Activated naive CD4-positive, alpha-beta T cell treated with anti-CD3 and anti-CD28 coated beads for 36 hours (primary cell): ENCODE data around the gene IRX1. TPM values are rescaled to one million over a fixed set of nuclear protein-coding genes. Genes with fewer than 3 reads are reported as not detected.

Source experiments
- CTCF ChIA-PET: fragments of 350-600 bp; sonication (Branson Sonifier 250); formaldehyde crosslinking; loops from one replicate; lab custom pipeline; 2021; ENCODE audit warnings: antibody characterized with exemption; lab: Charles Lee
- DNase-seq: peaks from one replicate; pipeline ENCODE4 v3.0.0-alpha.2; 2020
- H3K27ac Mint-ChIP-seq: one replicate; pipeline ENCODE4 v1.8.0; 2021; ENCODE audit warnings: mild to moderate bottlenecking, mixed read lengths
- H3K27me3 Mint-ChIP-seq: one replicate; pipeline ENCODE4 v1.8.0; 2021; ENCODE audit warnings: low read depth, mixed read lengths
- H3K36me3 Mint-ChIP-seq: one replicate; pipeline ENCODE4 v1.8.0; 2021; ENCODE audit warnings: low read depth, mixed read lengths
- H3K4me1 Mint-ChIP-seq: one replicate; pipeline ENCODE4 v1.8.0; 2021; ENCODE audit warnings: low read depth, mixed read lengths
- H3K4me3 Mint-ChIP-seq: one replicate; pipeline ENCODE4 v1.8.0; 2021; ENCODE audit warnings: mild to moderate bottlenecking, moderate library complexity, mixed read lengths
- H3K9me3 Mint-ChIP-seq: one replicate; pipeline ENCODE4 v1.8.0; 2021; ENCODE audit warnings: mixed read lengths
- intact Hi-C: fragments of 100-400 bp; cut with micrococcal nuclease; formaldehyde crosslinking; loops from one replicate; pipeline ENCODE4 v1.15.1; 2023
- total RNA-seq, 2 experiments: library from RNA; stranded (reverse); gene quantifications; one replicate each; pipeline ENCODE4 v1.2.3, GENCODE V29; 2021

The IRX1 gene
- total RNA-seq, 2 experiments from 2014 or later = not detected

GRCh38 chr5:3622961-3623360, 27.3 kb downstream of the IRX1 start:
- H3K36me3 Mint-ChIP-seq = no peaks in the 10 kb centered on the region
- intact Hi-C loops = no loop called here

GRCh38 chr5:3625626-3626025, 30.0 kb downstream of the IRX1 start:
- intact Hi-C loops = no loop called here
- Mint-ChIP-seq H3K27me3 (no peaks in the 10 kb centered on the region), H3K9me3 (peaks cover 11% of the 10 kb centered on the region), H3K27ac (no peak overlapping the region), H3K4me1 (no peaks in the 10 kb centered on the region), H3K4me3 (no peak overlapping the region), H3K36me3 (no peaks in the 10 kb centered on the region)
- DNase-seq = no peak
- CTCF ChIA-PET = no interaction called here

More at GRCh38 chr5:3622961-3623360, 27.3 kb downstream of the IRX1 start:
- H3K4me3 Mint-ChIP-seq = no peak overlapping the region
- H3K27me3 Mint-ChIP-seq = no peaks in the 10 kb centered on the region
- DNase-seq = no peak
- H3K27ac Mint-ChIP-seq = no peak overlapping the region
- peaks cover 10% of the 10 kb centered on the region for H3K9me3 Mint-ChIP-seq
- no peaks in the 10 kb centered on the region for H3K4me1 Mint-ChIP-seq
- CTCF ChIA-PET = no interaction called here

- intact Hi-C loops = no loop called here
- CTCF ChIA-PET = interaction anchor here (0.5 kb wide), 1 partner anchor 161 kb away, joined by 5 read pairs; no protein-coding TSS in a partner anchor
These were observed 38.4 kb downstream of the IRX1 start for GRCh38 chr5:3634061-3634460.

GRCh38 chr5:3639175-3639574, 43.5 kb downstream of the IRX1 start:
- Mint-ChIP-seq H3K9me3 (peaks cover 6% of the 10 kb centered on the region), H3K27ac (no peak overlapping the region), H3K4me3 (no peak overlapping the region), H3K4me1 (no peaks in the 10 kb centered on the region), H3K36me3 (no peaks in the 10 kb centered on the region), H3K27me3 (no peaks in the 10 kb centered on the region)
- CTCF ChIA-PET = no interaction called here
- DNase-seq = no peak
- intact Hi-C loops = no loop called here

More at GRCh38 chr5:3634061-3634460, 38.4 kb downstream of the IRX1 start:
- Mint-ChIP-seq H3K9me3 (peaks cover 6% of the 10 kb centered on the region), H3K4me1 (no peaks in the 10 kb centered on the region), H3K27me3 (no peaks in the 10 kb centered on the region), H3K4me3 (no peak overlapping the region), H3K36me3 (peaks cover 1% of the 10 kb centered on the region), H3K27ac (no peak overlapping the region)
- DNase-seq = no peak

- Mint-ChIP-seq H3K4me3 (no peak overlapping the region), H3K27ac (no peak overlapping the region), H3K27me3 (no peaks in the 10 kb centered on the region), H3K9me3 (peaks cover 4% of the 10 kb centered on the region), H3K36me3 (no peaks in the 10 kb centered on the region), H3K4me1 (no peaks in the 10 kb centered on the region)
- DNase-seq = no peak
- CTCF ChIA-PET = no interaction called here
- intact Hi-C loops = no loop called here
These were observed 46.6 kb downstream of the IRX1 start for GRCh38 chr5:3642231-3642630.

- Mint-ChIP-seq H3K27ac (no peak overlapping the region), H3K36me3 (no peaks in the 10 kb centered on the region), H3K4me3 (no peak overlapping the region), H3K4me1 (no peaks in the 10 kb centered on the region), H3K9me3 (no peaks in the 10 kb centered on the region), H3K27me3 (no peaks in the 10 kb centered on the region)
- intact Hi-C loops = no loop called here
- DNase-seq = no peak
- CTCF ChIA-PET = no interaction called here
These were observed 54.7 kb downstream of the IRX1 start for GRCh38 chr5:3650320-3650719.

- DNase-seq = no peak
- CTCF ChIA-PET = no interaction called here
- Mint-ChIP-seq H3K36me3 (no peaks in the 10 kb centered on the region), H3K4me1 (no peaks in the 10 kb centered on the region), H3K27ac (no peak overlapping the region), H3K27me3 (no peaks in the 10 kb centered on the region), H3K9me3 (no peaks in the 10 kb centered on the region), H3K4me3 (no peak overlapping the region)
- intact Hi-C loops = no loop called here
These were observed 55.2 kb downstream of the IRX1 start for GRCh38 chr5:3650868-3651267.
